HEK293 (cell line): ENCODE results near the gene FOXA2.

Experiments used
- ZNF112 ChIP-seq: fragments of 450-650 bp; formaldehyde crosslinking; IDR thresholded peaks from 2 replicates; pipeline ENCODE4 v1.5.0; 2017; ENCODE audit warnings: missing biosample characterization, missing genetic modification characterization
- TF ChIP-seq, protein P1 (sequence below): fragments of 450-650 bp; formaldehyde crosslinking; IDR thresholded peaks from 2 replicates; pipeline ENCODE4 v1.5.1; 2016; ENCODE audit warnings: missing biosample characterization, missing genetic modification characterization

DNA sequence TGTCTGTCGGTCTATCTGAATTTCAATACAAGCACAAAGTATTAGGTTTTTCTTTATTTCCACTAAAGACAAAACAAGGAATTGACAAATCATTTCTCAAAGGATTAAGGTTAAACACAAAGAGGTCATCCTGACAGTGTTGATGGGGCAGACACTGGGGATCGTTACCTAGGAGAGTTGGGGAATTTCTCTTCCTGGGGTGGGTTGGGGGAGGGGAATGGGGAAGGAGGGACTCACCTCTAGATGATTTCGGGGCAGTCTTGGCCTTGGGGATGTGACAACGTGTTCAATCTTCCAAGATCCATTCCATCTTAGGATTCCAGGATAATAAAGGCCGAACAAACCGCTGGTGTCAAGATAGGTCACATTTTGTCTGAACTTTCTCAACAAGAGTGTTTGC is 35.4 kb upstream of the FOXA2 start:
- TF ChIP-seq, protein P1, sequence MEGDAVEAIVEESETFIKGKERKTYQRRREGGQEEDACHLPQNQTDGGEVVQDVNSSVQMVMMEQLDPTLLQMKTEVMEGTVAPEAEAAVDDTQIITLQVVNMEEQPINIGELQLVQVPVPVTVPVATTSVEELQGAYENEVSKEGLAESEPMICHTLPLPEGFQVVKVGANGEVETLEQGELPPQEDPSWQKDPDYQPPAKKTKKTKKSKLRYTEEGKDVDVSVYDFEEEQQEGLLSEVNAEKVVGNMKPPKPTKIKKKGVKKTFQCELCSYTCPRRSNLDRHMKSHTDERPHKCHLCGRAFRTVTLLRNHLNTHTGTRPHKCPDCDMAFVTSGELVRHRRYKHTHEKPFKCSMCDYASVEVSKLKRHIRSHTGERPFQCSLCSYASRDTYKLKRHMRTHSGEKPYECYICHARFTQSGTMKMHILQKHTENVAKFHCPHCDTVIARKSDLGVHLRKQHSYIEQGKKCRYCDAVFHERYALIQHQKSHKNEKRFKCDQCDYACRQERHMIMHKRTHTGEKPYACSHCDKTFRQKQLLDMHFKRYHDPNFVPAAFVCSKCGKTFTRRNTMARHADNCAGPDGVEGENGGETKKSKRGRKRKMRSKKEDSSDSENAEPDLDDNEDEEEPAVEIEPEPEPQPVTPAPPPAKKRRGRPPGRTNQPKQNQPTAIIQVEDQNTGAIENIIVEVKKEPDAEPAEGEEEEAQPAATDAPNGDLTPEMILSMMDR (tag by site-specific recombination), result no peak
- TF ChIP-seq ZNF112, result no peak
